ENCODE data around the gene SEC62.
A peak's percentile ranks its signal among the peaks of the same experiment; 100 is the strongest.
"Not testable (repeated sequence)": the region's sequence is repeated elsewhere in the genome, so short reads cannot be mapped to it uniquely, and the experiment has no call there.

Gene SEC62

DNA sequence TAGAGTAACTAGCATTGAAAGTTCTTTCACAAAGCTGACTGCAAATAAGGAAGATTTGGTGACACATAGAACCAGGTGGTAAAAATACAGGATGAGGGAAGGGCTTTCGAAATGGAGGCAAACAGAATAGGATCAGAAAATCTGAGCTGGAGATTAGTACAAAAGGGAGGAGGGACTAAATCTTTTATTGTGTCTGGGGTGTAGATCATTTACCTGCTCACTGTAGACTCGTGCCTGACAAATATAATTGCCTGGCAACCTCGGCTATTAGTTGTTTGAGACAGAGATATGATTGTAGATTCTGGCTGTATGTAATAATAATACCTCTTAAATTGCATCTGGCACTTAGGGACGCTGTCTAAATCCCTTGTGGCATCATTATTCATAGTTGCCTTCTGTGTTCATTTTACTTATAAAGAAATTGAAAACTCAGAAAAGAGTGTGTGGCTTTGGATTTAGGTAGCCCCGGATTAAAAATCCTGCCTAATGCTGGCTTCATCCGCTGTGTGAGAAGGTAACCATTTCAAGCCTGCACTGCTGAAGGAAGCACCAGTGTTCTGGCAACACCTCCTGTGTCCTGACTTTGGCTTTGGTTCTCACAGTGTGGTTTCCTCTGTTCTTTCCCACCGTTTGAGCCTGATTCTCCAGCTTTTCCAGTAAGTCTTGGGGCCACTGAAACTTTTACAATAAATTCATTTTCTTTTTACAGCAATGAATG, 46.2 kb downstream of the SEC62 start:
- no peak for DNase-seq (ENCODE audit: low read depth in 4 of 4, low spot score in 1 of 4)

- DNase-seq (ENCODE audit: low read depth in 4 of 4, low spot score in 1 of 4) = no peak
Observed at GRCh38 chr3:170016057-170016456, 49.5 kb downstream of the SEC62 start.

- not testable (repeated sequence) for DNase-seq (ENCODE audit: low read depth in 4 of 4, low spot score in 1 of 4)
Observed at GRCh38 chr3:170019306-170019705, 52.7 kb downstream of the SEC62 start.

DNA sequence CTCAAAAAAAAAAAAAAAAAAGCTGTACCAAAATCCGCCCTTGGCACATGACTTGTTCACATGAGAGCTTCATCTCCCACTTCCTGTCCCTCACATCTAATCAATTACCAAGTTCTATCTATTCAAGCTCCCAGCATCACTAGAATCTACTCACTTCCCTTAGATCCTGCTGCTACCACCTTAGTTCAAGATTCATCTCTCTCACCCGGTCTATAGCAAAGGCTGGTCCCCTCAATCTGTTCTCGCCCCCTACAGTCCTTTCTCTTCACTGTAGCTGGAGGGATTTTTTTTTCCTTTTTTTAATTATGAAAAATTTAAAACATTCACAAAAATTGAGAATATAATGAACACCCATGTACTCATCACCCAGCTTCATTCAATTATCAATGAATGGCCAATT, 54.5 kb downstream of the SEC62 start:
- DNase-seq (ENCODE audit: low read depth in 4 of 4, low spot score in 1 of 4) = no peak

GRCh38 chr3:170022336-170022735, 55.7 kb downstream of the SEC62 start:
- DNase-seq (ENCODE audit: low read depth in 4 of 4, low spot score in 1 of 4) = no peak

GRCh38 chr3:170023165-170023564, 56.6 kb downstream of the SEC62 start:
- DNase-seq (ENCODE audit: low read depth in 4 of 4, low spot score in 1 of 4) = no peak

GRCh38 chr3:170024581-170024980, 58.0 kb downstream of the SEC62 start:
- DNase-seq (ENCODE audit: low read depth in 4 of 4, low spot score in 1 of 4) = no peak

GRCh38 chr3:170027233-170028102, 60.9 kb downstream of the SEC62 start:
- no peak for DNase-seq (ENCODE audit: low read depth in 4 of 4, low spot score in 1 of 4)

GRCh38 chr3:170033489-170033888, 66.9 kb downstream of the SEC62 start:
- DNase-seq (ENCODE audit: low read depth in 4 of 4, low spot score in 1 of 4) = peak in 1 of 4 experiments; percentile 8

DNA sequence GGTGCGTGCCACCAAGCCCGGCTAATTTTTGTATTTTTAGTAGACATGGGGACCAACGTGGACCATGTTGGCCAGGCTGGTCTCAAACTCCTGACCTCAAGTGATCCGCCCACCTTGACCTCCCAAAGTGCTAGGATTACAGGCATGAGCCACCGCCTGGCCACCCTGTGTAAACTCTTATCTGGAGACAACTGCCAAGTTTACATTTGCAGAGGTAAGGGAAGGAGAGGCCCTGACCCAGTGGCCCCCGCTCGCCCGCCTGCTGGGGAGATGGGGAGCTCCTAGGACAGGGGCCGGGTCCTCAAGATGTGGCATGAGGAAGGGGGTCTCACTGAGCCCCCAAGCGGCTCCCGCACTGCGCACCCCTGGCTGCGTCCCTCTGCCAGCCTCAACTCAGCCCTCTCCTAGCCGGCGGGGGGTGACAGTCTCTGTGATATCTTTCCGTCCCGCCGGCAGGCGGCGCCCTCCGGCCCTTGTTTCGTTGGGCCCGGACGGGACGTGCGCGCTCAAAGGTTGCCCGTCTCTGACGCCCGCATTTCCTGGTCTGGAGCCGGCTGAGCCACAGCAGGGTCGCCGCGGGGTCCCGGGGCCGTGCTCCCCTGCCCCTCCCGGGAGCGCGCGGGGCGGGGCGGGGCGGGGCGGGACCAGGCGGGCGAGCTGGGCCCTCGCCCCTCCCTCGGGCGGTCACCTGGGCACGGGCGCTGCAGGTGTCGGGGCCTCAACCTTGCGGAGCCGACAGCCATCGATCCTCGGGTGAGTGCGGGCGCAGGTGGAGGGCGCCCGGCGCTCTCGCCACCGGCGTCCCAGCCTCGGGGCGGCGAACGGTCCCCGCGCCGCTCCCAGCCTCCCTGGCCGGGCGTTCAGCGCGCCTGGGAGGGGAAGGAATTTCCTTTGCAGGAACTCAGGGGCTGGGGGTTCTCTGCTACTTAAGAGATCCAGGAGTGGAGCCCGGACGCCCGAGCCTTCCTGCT, 71.1 kb downstream of the SEC62 start, which contains the start of gene GPR160:
Gene GPR160, plus strand, starts transcription at position 533 of the 971 bp plus-strand sequence. CDS start 45,978 bp downstream, outside the sequence.
- peak; percentile 67 to 78 (median 74) for DNase-seq (ENCODE audit: low read depth in 4 of 4, low spot score in 1 of 4)

DNA sequence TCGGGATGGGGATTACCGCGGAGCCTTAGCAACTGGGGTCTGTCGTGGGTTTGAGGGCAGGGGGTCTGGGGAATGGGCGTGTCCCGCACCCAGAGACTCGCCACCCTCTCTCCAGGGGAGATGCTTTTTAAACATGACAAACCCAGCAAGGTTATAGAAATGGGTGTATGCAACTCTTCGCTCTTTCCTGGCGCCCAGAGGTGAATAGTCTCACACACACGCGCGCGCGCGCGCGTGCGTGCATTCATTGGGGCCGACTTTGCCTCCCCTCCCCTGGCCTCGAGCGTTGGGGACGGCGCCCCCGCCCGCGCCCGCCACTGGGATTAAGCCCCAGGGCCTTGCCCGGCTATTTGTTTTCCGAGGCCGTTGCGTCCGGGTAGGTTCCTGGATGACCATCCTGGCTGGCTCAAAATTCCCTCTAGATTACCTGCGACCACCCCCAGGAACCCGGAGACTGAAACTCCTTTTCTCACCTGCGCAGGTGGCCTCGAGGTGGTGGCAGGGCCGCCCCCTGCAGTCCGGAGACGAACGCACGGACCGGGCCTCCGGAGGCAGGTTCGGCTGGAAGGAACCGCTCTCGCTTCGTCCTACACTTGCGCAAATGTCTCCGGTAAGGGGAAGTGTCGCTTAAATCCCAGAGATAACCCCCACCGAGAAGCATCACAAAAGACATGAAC, 72.0 kb downstream of the SEC62 start:
- peak in 1 of 4 experiments; percentile 11 for DNase-seq (ENCODE audit: low read depth in 4 of 4, low spot score in 1 of 4)

GRCh38 chr3:170040418-170040817, 73.8 kb downstream of the SEC62 start:
- no peak for DNase-seq (ENCODE audit: low read depth in 4 of 4, low spot score in 1 of 4)

- DNase-seq (ENCODE audit: low read depth in 4 of 4, low spot score in 1 of 4) = no peak
Observed at GRCh38 chr3:170043506-170043905, 76.9 kb downstream of the SEC62 start.

DNA sequence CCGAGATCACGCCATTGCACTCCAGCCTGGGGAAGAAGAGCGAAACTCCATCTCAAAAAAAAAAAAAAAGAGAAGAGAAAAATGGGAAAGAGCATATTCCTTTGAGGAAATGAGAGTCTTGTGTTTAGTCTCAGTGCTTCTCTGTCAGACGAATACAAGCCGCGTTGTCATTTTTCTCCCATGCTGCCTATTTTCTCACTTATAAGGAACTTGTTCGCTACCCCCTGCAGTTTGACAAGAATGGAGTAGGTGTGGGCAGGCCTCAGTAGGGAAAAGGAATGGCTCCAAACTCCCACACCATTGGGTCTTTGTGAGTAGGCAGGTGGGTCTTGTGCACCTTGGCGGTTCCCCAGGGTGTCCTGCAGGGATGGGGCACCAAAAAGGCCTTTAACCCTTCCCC, 77.7 kb downstream of the SEC62 start:
- DNase-seq (ENCODE audit: low read depth in 4 of 4, low spot score in 1 of 4) = no peak

DNA sequence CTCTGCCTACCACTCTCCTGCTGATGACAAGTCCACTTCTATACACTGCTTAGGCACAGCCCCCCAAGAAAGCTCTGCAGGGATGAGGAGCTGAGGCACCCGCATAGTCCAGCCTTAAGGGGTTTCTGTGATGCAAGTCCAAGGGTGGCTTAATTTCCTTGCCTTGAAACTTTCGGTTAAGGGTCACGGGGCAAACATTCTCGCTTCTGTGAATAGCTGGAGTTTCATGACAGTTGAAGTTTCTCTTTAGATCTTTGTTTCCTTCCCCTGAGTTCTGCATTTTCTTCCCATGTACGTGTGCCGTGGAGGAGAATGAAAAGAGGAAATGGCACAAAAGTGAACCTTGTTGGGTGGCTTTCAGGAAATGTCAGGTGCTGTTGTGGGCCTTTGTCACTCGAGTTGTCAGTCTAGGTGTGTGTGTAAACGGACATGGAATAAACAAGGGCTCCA, 78.2 kb downstream of the SEC62 start:
- DNase-seq (ENCODE audit: low read depth in 4 of 4, low spot score in 1 of 4) = no peak

- DNase-seq (ENCODE audit: low read depth in 4 of 4, low spot score in 1 of 4) = no peak
Observed at GRCh38 chr3:170046269-170047132, 79.9 kb downstream of the SEC62 start.

- DNase-seq (ENCODE audit: low read depth in 4 of 4, low spot score in 1 of 4) = no peak
Observed at GRCh38 chr3:170047133-170047404, 80.5 kb downstream of the SEC62 start.

Measured in stimulated activated CD4-positive, alpha-beta T cell treated with anti-CD3 and anti-CD28 coated beads, Interleukin-1b, Interleukin-23, amount 100 ng/mL, for 24 hours (primary cell).